Endodermal cell (in vitro differentiated cells): ENCODE data around the gene PTPA. TPM values are rescaled to one million over a fixed set of nuclear protein-coding genes. Genes with fewer than 3 reads are reported as not detected.
A peak's percentile ranks its signal among the peaks of the same experiment; 100 is the strongest.

Experiments
- DNase-seq: peaks from one replicate; pipeline ENCODE4 v3.0.0-alpha.2; 2017
- H3K27ac ChIP-seq: 2 replicates; pipeline ENCODE4 v1.5.1; 2013; ENCODE audit warnings: mild to moderate bottlenecking, low read depth, low read length, moderate library complexity
- H3K27me3 ChIP-seq: 2 replicates; pipeline ENCODE4 v1.6.1; 2013; ENCODE audit warnings: mild to moderate bottlenecking, low read length, moderate library complexity; ENCODE audit not compliant: insufficient read depth, control insufficient read depth, poor library complexity, severe bottlenecking
- H3K36me3 ChIP-seq: 2 replicates; pipeline ENCODE4 v1.7.0; 2013; ENCODE audit warnings: mild to moderate bottlenecking, low read length, moderate library complexity; ENCODE audit not compliant: control insufficient read depth, insufficient read depth
- H3K4me1 ChIP-seq: one replicate; pipeline ENCODE4 v1.7.0; 2013; ENCODE audit warnings: low read length; ENCODE audit not compliant: control insufficient read depth, insufficient read depth
- H3K4me3 ChIP-seq: 2 replicates; pipeline ENCODE4 v1.5.1; 2013; ENCODE audit warnings: mild to moderate bottlenecking, low read length, moderate library complexity
- H3K9ac ChIP-seq: 2 replicates; pipeline ENCODE4 v1.6.1; 2013; ENCODE audit warnings: mild to moderate bottlenecking, low read length, moderate library complexity; ENCODE audit not compliant: poor library complexity, severe bottlenecking; ENCODE audit errors: extremely low read depth
- H3K9me3 ChIP-seq: 2 replicates; pipeline ENCODE4 v1.6.1; 2013; ENCODE audit warnings: mild to moderate bottlenecking, low read length, moderate library complexity; ENCODE audit not compliant: control insufficient read depth
- H3K27ac Mint-ChIP-seq: 2 replicates; pipeline ENCODE4 v1.8.0; 2020; ENCODE audit warnings: mixed read lengths
- H3K27me3 Mint-ChIP-seq: 2 replicates; pipeline ENCODE4 v1.8.0; 2021; ENCODE audit warnings: mild to moderate bottlenecking, mixed read lengths; ENCODE audit not compliant: insufficient read depth
- H3K36me3 Mint-ChIP-seq: 2 replicates; pipeline ENCODE4 v1.8.0; 2020; ENCODE audit warnings: low read depth, mixed read lengths
- H3K4me1 Mint-ChIP-seq: 2 replicates; pipeline ENCODE4 v1.8.0; 2020; ENCODE audit warnings: mixed read lengths
- H3K4me3 Mint-ChIP-seq: 2 replicates; pipeline ENCODE4 v1.8.0; 2020; ENCODE audit warnings: mild to moderate bottlenecking, moderate library complexity, mixed read lengths
- H3K9me3 Mint-ChIP-seq: 2 replicates; pipeline ENCODE4 v1.8.0; 2020; ENCODE audit warnings: mild to moderate bottlenecking, mixed read lengths
- CTCF ChIP-seq: fragments of 200-600 bp; sonication (generic); conservative IDR thresholded peaks from 2 replicates; pipeline ENCODE4 v1.5.0; 2021; ENCODE audit warnings: antibody characterized with exemption, mild to moderate bottlenecking
- WGBS, 2 experiments: methylation state at CpG; one replicate each; pipeline versions ENCODE4 v1.1.5 to v1.1.7; 2013; ENCODE audit warnings: missing lambda C conversion rate in 2 of 2, mixed read lengths in 1 of 2; ENCODE audit not compliant: insufficient coverage in 1 of 2, insufficient read length in 1 of 2; 5-methylcytosine and 5-hydroxymethylcytosine counted together
- total RNA-seq, 2 donors: library from RNA; stranded (reverse); fragmentation: NEBNext Ultra II Directional in 1 of 2; extraction: Animal tissue kit (Norgen Biotek cat#: 25700) in 1 of 2; gene quantifications; 2 replicates in 1 of 2; 3 replicates in 1 of 2; pipeline ENCODE4 v1.2.1, GENCODE V29; 2021

PTPA gene
- total RNA-seq, 2 donors from 2014 or later = 134 to 139 TPM

DNA sequence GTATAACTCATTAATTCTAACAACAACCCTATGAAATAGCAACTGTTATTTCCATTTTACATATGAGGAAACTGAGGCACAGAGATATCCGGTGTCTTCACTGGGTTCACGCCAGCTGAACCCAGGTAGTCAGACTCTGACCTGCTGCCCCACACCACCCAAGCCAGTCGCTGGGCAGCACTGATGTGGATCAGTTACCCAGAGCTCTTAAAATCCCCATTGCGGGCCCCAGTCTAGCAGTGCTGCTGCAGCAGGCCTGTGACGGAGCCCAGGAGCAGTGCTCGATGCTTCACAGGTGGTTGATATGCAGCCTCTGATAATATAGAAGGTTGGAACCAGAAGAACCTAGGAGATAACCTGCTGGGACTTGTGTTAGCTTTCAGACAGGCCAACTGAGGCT lies 24.3 kb downstream of the PTPA start:
- 95 to 100% methylated on average over 4 to 6 of the region's 6 CpGs for WGBS, 2 experiments
- H3K27me3 Mint-ChIP-seq = no peaks in the 10 kb centered on the region
- no peak overlapping the region for H3K27ac Mint-ChIP-seq
- H3K9me3 Mint-ChIP-seq = no peaks in the 10 kb centered on the region
- H3K4me3 ChIP-seq = no peak overlapping the region
- H3K4me3 Mint-ChIP-seq = no peak overlapping the region
- H3K4me1 ChIP-seq = peaks cover 6% of the 10 kb centered on the region
- H3K9me3 ChIP-seq = no peaks in the 10 kb centered on the region
- no peak overlapping the region for H3K27ac ChIP-seq
- DNase-seq = no peak
- peaks cover 51% of the 10 kb centered on the region for H3K36me3 Mint-ChIP-seq
- H3K9ac ChIP-seq = no peak overlapping the region
- H3K36me3 ChIP-seq = peaks cover 57% of the 10 kb centered on the region
- no peaks in the 10 kb centered on the region for H3K27me3 ChIP-seq
- H3K4me1 Mint-ChIP-seq = peaks cover 8% of the 10 kb centered on the region
- TF ChIP-seq CTCF = no peak

DNA sequence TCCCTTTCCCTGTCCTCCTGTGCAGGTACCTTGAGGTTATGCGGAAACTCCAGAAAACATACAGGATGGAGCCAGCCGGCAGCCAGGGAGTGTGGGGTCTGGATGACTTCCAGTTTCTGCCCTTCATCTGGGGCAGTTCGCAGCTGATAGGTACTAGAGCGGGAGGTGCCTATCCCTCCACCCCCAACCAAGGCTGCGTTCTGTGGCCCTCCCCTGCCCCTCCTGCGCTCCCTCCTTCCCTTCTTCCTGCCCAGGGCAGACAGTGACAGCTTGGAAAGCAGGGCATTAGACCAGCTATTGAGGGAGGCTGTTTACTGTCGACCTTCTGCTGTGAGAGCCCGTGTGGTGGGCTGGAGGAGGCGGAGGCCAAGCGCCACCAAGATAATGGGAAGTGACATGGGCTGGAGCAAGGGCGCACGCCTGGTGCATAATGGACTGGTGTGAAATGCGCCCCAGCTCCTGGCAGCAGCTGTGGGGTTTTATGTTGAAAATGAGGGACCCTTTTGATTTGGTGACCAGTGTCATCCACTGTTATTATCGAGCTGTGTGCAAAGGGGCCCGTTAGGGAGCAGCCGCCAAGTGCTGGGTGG lies 25.3 kb downstream of the PTPA start:
- no peak for TF ChIP-seq CTCF
- H3K9me3 Mint-ChIP-seq = no peaks in the 10 kb centered on the region
- H3K27ac Mint-ChIP-seq = peak overlapping the region; percentile 21
- H3K27me3 Mint-ChIP-seq = no peaks in the 10 kb centered on the region
- Histone ChIP-seq H3K36me3 (peaks cover 46% of the 10 kb centered on the region), H3K27me3 (no peaks in the 10 kb centered on the region), H3K4me1 (peaks cover 6% of the 10 kb centered on the region), H3K4me3 (no peak overlapping the region), H3K9ac (no peak overlapping the region), H3K9me3 (no peaks in the 10 kb centered on the region), H3K27ac (peak overlapping the region; percentile 25)
- 82 to 88% methylated on average over 7 to 16 of the region's 16 CpGs for WGBS, 2 experiments
- peaks cover 41% of the 10 kb centered on the region for H3K36me3 Mint-ChIP-seq
- H3K4me1 Mint-ChIP-seq = peaks cover 17% of the 10 kb centered on the region
- DNase-seq = no peak
- no peak overlapping the region for H3K4me3 Mint-ChIP-seq

DNA sequence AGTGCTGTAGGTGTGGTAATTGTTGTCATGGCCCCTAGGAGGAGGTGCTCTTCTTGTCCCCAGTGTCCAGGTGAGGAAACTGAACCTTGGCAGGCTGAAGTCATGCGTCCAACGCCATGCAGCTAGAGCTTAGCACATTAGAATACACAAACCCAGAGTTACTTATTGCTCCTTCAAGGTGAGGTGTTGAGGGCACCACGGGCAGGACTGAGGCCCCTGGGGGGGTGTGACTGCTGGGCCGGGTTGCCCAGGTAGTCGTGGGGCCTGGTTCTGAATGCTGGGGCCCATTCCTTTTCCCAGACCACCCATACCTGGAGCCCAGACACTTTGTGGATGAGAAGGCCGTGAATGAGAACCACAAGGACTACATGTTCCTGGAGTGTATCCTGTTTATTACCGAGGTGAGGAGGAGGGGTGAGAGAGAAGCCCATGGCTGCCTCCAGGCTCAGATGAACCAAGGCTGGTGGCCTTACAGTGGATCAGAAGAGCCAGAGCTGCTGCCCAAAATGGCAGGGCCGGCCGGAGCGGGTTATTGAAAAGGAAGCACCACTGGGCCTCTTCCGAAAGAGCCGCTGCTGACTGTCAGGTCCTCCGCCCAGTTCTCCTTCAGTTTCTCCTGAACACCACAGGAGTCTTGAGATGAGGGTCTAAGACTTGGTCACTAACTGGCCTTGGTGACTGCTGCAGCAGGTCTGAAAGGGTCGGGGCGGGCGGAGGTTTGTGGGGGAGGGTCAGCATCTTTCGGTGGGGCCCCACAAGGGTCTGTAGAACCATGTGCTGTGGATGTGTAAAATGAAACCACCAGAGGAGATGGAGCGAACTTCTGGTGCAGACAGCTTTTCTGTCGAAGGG lies 26.3 kb downstream of the PTPA start:
- peaks cover 6% of the 10 kb centered on the region for H3K4me1 ChIP-seq
- H3K27ac ChIP-seq = no peak overlapping the region
- WGBS, 2 experiments = 88 to 97% methylated on average over 10 to 19 of the region's 19 CpGs
- no peak for DNase-seq
- peaks cover 23% of the 10 kb centered on the region for H3K4me1 Mint-ChIP-seq
- H3K4me3 Mint-ChIP-seq = no peak overlapping the region
- H3K9me3 Mint-ChIP-seq = no peaks in the 10 kb centered on the region
- H3K27me3 ChIP-seq = no peaks in the 10 kb centered on the region
- peak overlapping the region; percentile 35 for H3K27ac Mint-ChIP-seq
- H3K27me3 Mint-ChIP-seq = no peaks in the 10 kb centered on the region
- peaks cover 49% of the 10 kb centered on the region for H3K36me3 ChIP-seq
- no peaks in the 10 kb centered on the region for H3K9me3 ChIP-seq
- H3K9ac ChIP-seq = no peak overlapping the region
- H3K4me3 ChIP-seq = no peak overlapping the region
- no peak for TF ChIP-seq CTCF
- H3K36me3 Mint-ChIP-seq = peaks cover 37% of the 10 kb centered on the region
